ENCODE results near the gene PTPN21. TPM values are rescaled to one million over a fixed set of nuclear protein-coding genes. Genes with fewer than 3 reads are reported as not detected.
A peak's percentile ranks its signal among the peaks of the same experiment; 100 is the strongest.

The PTPN21 gene
- not detected for polyA plus RNA-seq

- Mint-ChIP-seq H3K36me3 (no peaks in the 10 kb centered on the region), H3K9me3 (peaks cover 0 to 3% (median 0%) of the 10 kb centered on the region in 3 donors), H3K4me3 (peak within 1 kb of the TSS; percentile 73 to 90 (median 84)), H3K27me3 (peaks cover 41% of the 10 kb centered on the region), H3K4me1 (peaks cover 10 to 14% (median 12%) of the 10 kb centered on the region in 3 donors), H3K27ac (peak within 1 kb of the TSS in 2 of 3 donors; percentile 3 to 5)
Measured at GRCh38 chr14:88554457-88555286, at the start of gene PTPN21. PTPN21 (minus strand) TSS chr14:88555007; CDS start chr14:88550417, 4,590 bp downstream.

GRCh38 chr14:88604212-88604611 is 49.4 kb upstream of the PTPN21 start:
- peaks cover 12 to 19% (median 16%) of the 10 kb centered on the region in 3 donors for H3K4me1 Mint-ChIP-seq
- H3K27ac Mint-ChIP-seq: peak overlapping the region in 1 of 3 donors; percentile 14
- no peak overlapping the region for H3K4me3 Mint-ChIP-seq
- H3K36me3 Mint-ChIP-seq: peaks cover 22% of the 10 kb centered on the region
- no peaks in the 10 kb centered on the region for H3K27me3 Mint-ChIP-seq
- H3K9me3 Mint-ChIP-seq: no peaks in the 10 kb centered on the region

GRCh38 chr14:88599761-88600439 is 45.1 kb upstream of the PTPN21 start:
- H3K4me3 Mint-ChIP-seq: peak overlapping the region in 2 of 4 donors; percentile 43 to 87

GRCh38 chr14:88599326-88599725 is 44.5 kb upstream of the PTPN21 start:
- peak overlapping the region in 1 of 3 donors; percentile 70 for H3K27ac Mint-ChIP-seq
- H3K36me3 Mint-ChIP-seq: peaks cover 27% of the 10 kb centered on the region
- peak overlapping the region in 2 of 4 donors; percentile 43 to 87 for H3K4me3 Mint-ChIP-seq
- peaks cover 15 to 19% (median 18%) of the 10 kb centered on the region in 3 donors for H3K4me1 Mint-ChIP-seq
- no peaks in the 10 kb centered on the region for H3K27me3 Mint-ChIP-seq
- no peaks in the 10 kb centered on the region for H3K9me3 Mint-ChIP-seq

More at GRCh38 chr14:88599761-88600439, 45.1 kb upstream of the PTPN21 start:
- Mint-ChIP-seq H3K36me3 (peaks cover 23% of the 10 kb centered on the region), H3K27ac (peak overlapping the region in 2 of 3 donors; percentile 53 to 70), H3K27me3 (no peaks in the 10 kb centered on the region), H3K9me3 (no peaks in the 10 kb centered on the region), H3K4me1 (peaks cover 15 to 19% (median 18%) of the 10 kb centered on the region in 3 donors)

GRCh38 chr14:88598097-88598675 is 43.4 kb upstream of the PTPN21 start:
- Mint-ChIP-seq H3K4me3 (no peak overlapping the region), H3K4me1 (peaks cover 15 to 19% (median 18%) of the 10 kb centered on the region in 3 donors), H3K9me3 (no peaks in the 10 kb centered on the region), H3K27me3 (no peaks in the 10 kb centered on the region), H3K36me3 (peaks cover 22% of the 10 kb centered on the region), H3K27ac (peak overlapping the region in 1 of 3 donors; percentile 1)

GRCh38 chr14:88597601-88598000 is 42.8 kb upstream of the PTPN21 start:
- Mint-ChIP-seq H3K4me1 (peaks cover 15 to 19% (median 18%) of the 10 kb centered on the region in 3 donors), H3K9me3 (no peaks in the 10 kb centered on the region), H3K4me3 (no peak overlapping the region), H3K27ac (peak overlapping the region in 1 of 3 donors; percentile 1), H3K27me3 (no peaks in the 10 kb centered on the region), H3K36me3 (peaks cover 21% of the 10 kb centered on the region)

GRCh38 chr14:88597038-88597437 is 42.2 kb upstream of the PTPN21 start:
- Mint-ChIP-seq H3K27ac (no peak overlapping the region), H3K4me3 (peak overlapping the region in 1 of 4 donors; percentile 5), H3K27me3 (no peaks in the 10 kb centered on the region), H3K36me3 (peaks cover 21% of the 10 kb centered on the region), H3K4me1 (peaks cover 15 to 19% (median 18%) of the 10 kb centered on the region in 3 donors), H3K9me3 (no peaks in the 10 kb centered on the region)

GRCh38 chr14:88592031-88592430 is 37.2 kb upstream of the PTPN21 start:
- Mint-ChIP-seq H3K36me3 (peaks cover 13% of the 10 kb centered on the region), H3K27me3 (no peaks in the 10 kb centered on the region), H3K27ac (no peak overlapping the region), H3K4me3 (no peak overlapping the region), H3K4me1 (peaks cover 0 to 2% (median 0%) of the 10 kb centered on the region in 3 donors), H3K9me3 (no peaks in the 10 kb centered on the region)

GRCh38 chr14:88590173-88590572 is 35.4 kb upstream of the PTPN21 start:
- Mint-ChIP-seq H3K4me3 (no peak overlapping the region), H3K9me3 (no peaks in the 10 kb centered on the region), H3K4me1 (peaks cover 0 to 2% (median 0%) of the 10 kb centered on the region in 3 donors), H3K27me3 (no peaks in the 10 kb centered on the region), H3K27ac (peak overlapping the region in 1 of 3 donors; percentile 59), H3K36me3 (peaks cover 14% of the 10 kb centered on the region)

- Mint-ChIP-seq H3K36me3 (peaks cover 20% of the 10 kb centered on the region), H3K27me3 (no peaks in the 10 kb centered on the region), H3K9me3 (no peaks in the 10 kb centered on the region), H3K4me3 (no peak overlapping the region), H3K4me1 (peaks cover 0 to 4% (median 4%) of the 10 kb centered on the region in 3 donors), H3K27ac (peak overlapping the region in 1 of 3 donors; percentile 18)
Measured at GRCh38 chr14:88588081-88588480, 33.3 kb upstream of the PTPN21 start.

GRCh38 chr14:88584451-88584850 is 29.6 kb upstream of the PTPN21 start:
- Mint-ChIP-seq H3K4me3 (no peak overlapping the region), H3K36me3 (peaks cover 27% of the 10 kb centered on the region), H3K27ac (no peak overlapping the region), H3K9me3 (no peaks in the 10 kb centered on the region), H3K27me3 (no peaks in the 10 kb centered on the region), H3K4me1 (peaks cover 0 to 4% (median 1%) of the 10 kb centered on the region in 3 donors)

- H3K9me3 Mint-ChIP-seq: no peaks in the 10 kb centered on the region
- H3K27ac Mint-ChIP-seq: no peak overlapping the region
- no peaks in the 10 kb centered on the region for H3K4me1 Mint-ChIP-seq
- H3K36me3 Mint-ChIP-seq: peaks cover 14% of the 10 kb centered on the region
- H3K27me3 Mint-ChIP-seq: no peaks in the 10 kb centered on the region
- no peak overlapping the region for H3K4me3 Mint-ChIP-seq
Measured at GRCh38 chr14:88576222-88576621, 21.4 kb upstream of the PTPN21 start.

GRCh38 chr14:88572117-88572516 is 17.3 kb upstream of the PTPN21 start:
- Mint-ChIP-seq H3K9me3 (peaks cover 0 to 5% (median 0%) of the 10 kb centered on the region in 3 donors), H3K4me1 (peaks cover 0 to 2% (median 0%) of the 10 kb centered on the region in 3 donors), H3K36me3 (peaks cover 14% of the 10 kb centered on the region), H3K4me3 (no peak overlapping the region), H3K27me3 (no peaks in the 10 kb centered on the region), H3K27ac (no peak overlapping the region)

GRCh38 chr14:88568196-88568595 is 13.4 kb upstream of the PTPN21 start:
- Mint-ChIP-seq H3K27ac (no peak overlapping the region), H3K27me3 (no peaks in the 10 kb centered on the region), H3K9me3 (peaks cover 0 to 5% (median 0%) of the 10 kb centered on the region in 3 donors), H3K36me3 (peaks cover 12% of the 10 kb centered on the region), H3K4me3 (no peak overlapping the region), H3K4me1 (peaks cover 10 to 12% (median 12%) of the 10 kb centered on the region in 3 donors)

GRCh38 chr14:88565427-88565826 is 10.6 kb upstream of the PTPN21 start:
- H3K4me3 Mint-ChIP-seq: peak overlapping the region in 1 of 4 donors; percentile 38
- H3K4me1 Mint-ChIP-seq: peaks cover 12 to 23% (median 17%) of the 10 kb centered on the region in 3 donors
- no peaks in the 10 kb centered on the region for H3K27me3 Mint-ChIP-seq
- H3K36me3 Mint-ChIP-seq: peaks cover 8% of the 10 kb centered on the region
- no peak overlapping the region for H3K27ac Mint-ChIP-seq
- H3K9me3 Mint-ChIP-seq: peaks cover 0 to 5% (median 0%) of the 10 kb centered on the region in 3 donors

Data from IgD-negative memory B cell (primary cell).